ENCODE data around the gene BMPR2.

Gene BMPR2

GRCh38 chr2:202405798-202406197 is 29.7 kb downstream of the BMPR2 start:
- Mint-ChIP-seq H3K27ac (ENCODE audit: low read depth) (no peak overlapping the region), H3K4me1 (no peaks in the 10 kb centered on the region)
- ATAC-seq (replicated peaks; ENCODE audit: extremely low read depth, poor library complexity, severe bottlenecking): no peak

DNA sequence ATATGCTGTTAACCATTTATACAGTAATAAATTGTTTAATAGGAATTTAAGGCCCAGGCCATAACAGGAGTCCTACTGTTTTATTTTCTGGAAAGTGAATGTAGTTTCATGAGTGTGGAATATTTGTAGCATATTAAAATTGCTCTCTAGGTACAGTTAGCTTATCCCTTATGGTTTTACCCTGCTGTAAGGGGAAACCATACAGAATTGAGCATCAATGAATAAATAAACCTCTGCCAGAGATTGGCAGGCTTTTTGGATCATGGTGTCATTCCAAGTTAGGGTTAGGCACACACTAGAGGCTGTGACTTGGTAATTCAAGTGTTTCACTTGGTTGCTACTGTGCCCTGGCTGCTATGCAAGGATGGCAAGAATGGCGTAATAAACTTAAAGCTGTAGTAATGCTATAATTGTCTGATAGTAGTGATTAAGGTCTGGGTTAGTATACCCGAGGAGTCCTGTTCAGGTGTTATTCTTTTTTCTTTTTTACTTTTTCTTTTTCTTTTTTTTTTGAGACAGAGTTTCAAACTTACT is 30.4 kb downstream of the BMPR2 start:
- Mint-ChIP-seq H3K9me3 (no peaks in the 10 kb centered on the region), H3K27me3 (no peaks in the 10 kb centered on the region), H3K4me1 (no peaks in the 10 kb centered on the region), H3K27ac (ENCODE audit: low read depth) (no peak overlapping the region), H3K36me3 (ENCODE audit: insufficient read depth) (peaks cover 2% of the 10 kb centered on the region), H3K4me3 (no peak overlapping the region)
- DNase-seq (ENCODE audit: low spot score in 2 of 2): no peak
- ATAC-seq (replicated peaks; ENCODE audit: extremely low read depth, poor library complexity, severe bottlenecking): no peak

More at GRCh38 chr2:202405798-202406197, 29.7 kb downstream of the BMPR2 start:
- Mint-ChIP-seq H3K27me3 (no peaks in the 10 kb centered on the region), H3K4me3 (no peak overlapping the region), H3K36me3 (ENCODE audit: insufficient read depth) (peaks cover 2% of the 10 kb centered on the region), H3K9me3 (no peaks in the 10 kb centered on the region)
- no peak for DNase-seq (ENCODE audit: low spot score in 2 of 2)

- no peak overlapping the region for H3K4me3 Mint-ChIP-seq
- no peak for ATAC-seq (replicated peaks; ENCODE audit: extremely low read depth, poor library complexity, severe bottlenecking)
- DNase-seq (ENCODE audit: low spot score in 2 of 2): no peak
- H3K9me3 Mint-ChIP-seq: no peaks in the 10 kb centered on the region
- H3K27ac Mint-ChIP-seq (ENCODE audit: low read depth): no peak overlapping the region
- peaks cover 2% of the 10 kb centered on the region for H3K36me3 Mint-ChIP-seq (ENCODE audit: insufficient read depth)
- H3K27me3 Mint-ChIP-seq: no peaks in the 10 kb centered on the region
- peaks cover 7% of the 10 kb centered on the region for H3K4me1 Mint-ChIP-seq
Observed at GRCh38 chr2:202408546-202409140, 32.5 kb downstream of the BMPR2 start.

- H3K4me3 Mint-ChIP-seq: no peak overlapping the region
- H3K27me3 Mint-ChIP-seq: no peaks in the 10 kb centered on the region
- H3K4me1 Mint-ChIP-seq: peaks cover 7% of the 10 kb centered on the region
- no peak for ATAC-seq (replicated peaks; ENCODE audit: extremely low read depth, poor library complexity, severe bottlenecking)
- no peaks in the 10 kb centered on the region for H3K9me3 Mint-ChIP-seq
- DNase-seq (ENCODE audit: low spot score in 2 of 2): no peak
- no peak overlapping the region for H3K27ac Mint-ChIP-seq (ENCODE audit: low read depth)
- peaks cover 2% of the 10 kb centered on the region for H3K36me3 Mint-ChIP-seq (ENCODE audit: insufficient read depth)
Observed at GRCh38 chr2:202410092-202410491, 34.0 kb downstream of the BMPR2 start.

DNA sequence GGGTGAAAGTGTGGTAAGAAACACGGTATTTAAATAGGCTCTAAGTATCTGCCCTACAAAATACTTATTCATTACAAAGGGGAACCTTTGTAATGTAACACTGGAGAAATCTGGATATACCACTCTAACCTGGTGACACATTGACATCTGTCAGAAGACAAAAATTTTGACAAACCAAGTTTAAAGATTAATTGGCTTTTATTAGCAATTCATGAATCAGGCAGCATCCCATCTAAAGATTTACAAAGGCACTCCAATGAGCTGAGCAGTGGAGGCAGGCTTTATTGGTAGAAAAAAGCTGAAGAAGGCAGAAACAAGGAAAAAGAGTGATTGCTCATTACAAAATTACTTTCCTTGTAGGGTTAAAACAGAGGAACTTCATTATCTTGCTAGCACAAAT is 35.0 kb downstream of the BMPR2 start:
- no peak for ATAC-seq (replicated peaks; ENCODE audit: extremely low read depth, poor library complexity, severe bottlenecking)
- H3K27ac Mint-ChIP-seq (ENCODE audit: low read depth): no peak overlapping the region
- H3K36me3 Mint-ChIP-seq (ENCODE audit: insufficient read depth): peaks cover 2% of the 10 kb centered on the region
- H3K4me1 Mint-ChIP-seq: peaks cover 11% of the 10 kb centered on the region
- H3K4me3 Mint-ChIP-seq: no peak overlapping the region
- DNase-seq (ENCODE audit: low spot score in 2 of 2): no peak
- H3K9me3 Mint-ChIP-seq: no peaks in the 10 kb centered on the region
- no peaks in the 10 kb centered on the region for H3K27me3 Mint-ChIP-seq

GRCh38 chr2:202418027-202418426 is 41.9 kb downstream of the BMPR2 start:
- H3K27me3 Mint-ChIP-seq: no peaks in the 10 kb centered on the region
- DNase-seq (ENCODE audit: low spot score in 2 of 2) (no peak), ATAC-seq (replicated peaks; ENCODE audit: extremely low read depth, poor library complexity, severe bottlenecking) (no peak)
- no peaks in the 10 kb centered on the region for H3K9me3 Mint-ChIP-seq
- H3K27ac Mint-ChIP-seq (ENCODE audit: low read depth): no peak overlapping the region
- H3K4me1 Mint-ChIP-seq: peaks cover 5% of the 10 kb centered on the region
- H3K4me3 Mint-ChIP-seq: no peak overlapping the region
- H3K36me3 Mint-ChIP-seq (ENCODE audit: insufficient read depth): no peaks in the 10 kb centered on the region

- no peaks in the 10 kb centered on the region for H3K27me3 Mint-ChIP-seq
- H3K4me1 Mint-ChIP-seq: peaks cover 3% of the 10 kb centered on the region
- H3K36me3 Mint-ChIP-seq (ENCODE audit: insufficient read depth): no peaks in the 10 kb centered on the region
- ATAC-seq (replicated peaks; ENCODE audit: extremely low read depth, poor library complexity, severe bottlenecking) (no peak), DNase-seq (ENCODE audit: low spot score in 2 of 2) (no peak)
- no peaks in the 10 kb centered on the region for H3K9me3 Mint-ChIP-seq
- H3K4me3 Mint-ChIP-seq: no peak overlapping the region
- no peak overlapping the region for H3K27ac Mint-ChIP-seq (ENCODE audit: low read depth)
Observed at GRCh38 chr2:202418511-202418910, 42.4 kb downstream of the BMPR2 start.

DNA sequence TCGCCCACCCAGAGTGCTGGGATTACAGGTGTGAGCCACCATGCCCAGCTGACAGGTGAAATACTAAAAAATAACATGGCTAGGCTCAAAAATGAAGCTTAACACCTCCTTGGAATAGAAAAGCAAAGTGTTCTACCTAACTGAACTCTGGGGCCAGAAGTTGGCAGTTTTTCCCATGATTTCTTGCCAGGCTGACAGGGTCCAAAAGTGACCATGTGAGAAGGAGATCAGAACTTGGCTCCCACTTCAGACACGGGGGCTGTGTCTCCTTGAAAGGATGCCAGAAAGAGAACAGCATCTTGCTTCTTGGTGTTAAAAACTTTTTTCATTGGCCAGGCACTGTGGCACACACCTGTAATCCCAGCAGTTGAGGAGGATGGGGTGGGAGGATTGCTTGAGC is 47.0 kb downstream of the BMPR2 start:
- no peak overlapping the region for H3K27ac Mint-ChIP-seq (ENCODE audit: low read depth)
- no peaks in the 10 kb centered on the region for H3K9me3 Mint-ChIP-seq
- no peaks in the 10 kb centered on the region for H3K27me3 Mint-ChIP-seq
- H3K4me3 Mint-ChIP-seq: no peak overlapping the region
- peaks cover 11% of the 10 kb centered on the region for H3K4me1 Mint-ChIP-seq
- no peak for DNase-seq (ENCODE audit: low spot score in 2 of 2)
- no peak for ATAC-seq (replicated peaks; ENCODE audit: extremely low read depth, poor library complexity, severe bottlenecking)
- no peaks in the 10 kb centered on the region for H3K36me3 Mint-ChIP-seq (ENCODE audit: insufficient read depth)

- no peak overlapping the region for H3K27ac Mint-ChIP-seq (ENCODE audit: low read depth)
- H3K27me3 Mint-ChIP-seq: no peaks in the 10 kb centered on the region
- H3K4me1 Mint-ChIP-seq: peaks cover 21% of the 10 kb centered on the region
- DNase-seq (ENCODE audit: low spot score in 2 of 2) (no peak), ATAC-seq (replicated peaks; ENCODE audit: extremely low read depth, poor library complexity, severe bottlenecking) (no peak)
- no peak overlapping the region for H3K4me3 Mint-ChIP-seq
- peaks cover 6% of the 10 kb centered on the region for H3K9me3 Mint-ChIP-seq
- H3K36me3 Mint-ChIP-seq (ENCODE audit: insufficient read depth): no peaks in the 10 kb centered on the region
Observed at GRCh38 chr2:202425036-202425435, 48.9 kb downstream of the BMPR2 start.

DNA sequence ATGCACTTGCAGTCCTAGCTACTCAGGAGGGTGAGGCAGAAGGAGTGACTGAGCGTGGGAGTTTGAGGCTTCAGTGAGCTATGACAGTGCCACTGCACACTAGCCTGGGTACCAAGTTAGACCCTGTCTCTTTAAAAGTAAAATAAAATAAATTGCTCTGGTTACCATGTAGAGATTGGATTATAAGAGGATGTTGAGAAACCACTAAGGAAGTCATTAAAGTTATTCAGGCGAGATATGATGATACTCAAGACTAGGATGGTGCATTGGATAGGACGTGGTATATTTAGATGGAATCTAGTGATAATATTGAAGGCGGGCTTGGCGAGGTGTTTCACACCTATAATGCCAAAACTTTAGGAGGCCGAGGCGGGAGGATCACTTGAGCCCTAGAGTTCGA is 50.6 kb downstream of the BMPR2 start:
- DNase-seq (ENCODE audit: low spot score in 2 of 2): no peak
- H3K9me3 Mint-ChIP-seq: peaks cover 6% of the 10 kb centered on the region
- no peak overlapping the region for H3K4me3 Mint-ChIP-seq
- no peak overlapping the region for H3K27ac Mint-ChIP-seq (ENCODE audit: low read depth)
- ATAC-seq (replicated peaks; ENCODE audit: extremely low read depth, poor library complexity, severe bottlenecking): no peak
- H3K4me1 Mint-ChIP-seq: peaks cover 21% of the 10 kb centered on the region
- no peaks in the 10 kb centered on the region for H3K36me3 Mint-ChIP-seq (ENCODE audit: insufficient read depth)
- no peaks in the 10 kb centered on the region for H3K27me3 Mint-ChIP-seq

DNA sequence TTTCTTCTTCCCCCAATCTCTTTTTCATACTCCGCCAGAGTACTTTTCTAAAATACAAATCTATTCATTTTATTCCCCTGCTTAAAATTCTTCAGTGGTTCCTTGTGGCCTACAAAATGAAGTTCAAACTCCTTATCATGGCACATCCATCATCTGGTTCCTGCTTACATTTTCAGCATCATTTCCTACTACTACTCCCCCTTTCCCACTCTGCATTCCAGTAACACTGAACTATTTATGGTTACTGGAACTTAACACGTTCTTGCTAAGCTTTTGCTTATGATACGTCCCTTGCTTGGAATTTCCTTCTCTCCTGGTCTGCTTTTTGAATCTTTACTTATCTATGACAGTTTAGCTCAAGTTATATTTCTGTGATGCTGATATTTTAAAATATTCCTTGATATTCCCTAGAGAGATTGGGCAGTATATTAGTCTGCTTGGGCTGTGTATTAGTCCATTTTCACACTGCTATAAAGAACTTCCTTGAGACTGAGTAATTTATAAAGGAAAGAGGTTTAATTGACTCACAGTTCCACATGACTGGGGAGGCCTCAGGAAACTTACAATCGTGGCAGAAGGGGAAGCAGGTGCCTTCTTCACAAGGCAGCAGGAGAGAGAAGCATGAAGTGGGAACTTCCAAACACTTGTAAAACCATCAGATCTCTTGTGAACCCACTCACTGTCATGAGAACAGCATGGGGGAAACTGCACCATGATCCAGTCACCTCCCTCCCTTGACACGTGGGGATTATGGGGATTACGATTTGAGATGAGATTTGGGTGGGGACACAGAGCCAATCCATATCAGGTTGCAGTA is 53.2 kb downstream of the BMPR2 start:
- ATAC-seq (replicated peaks; ENCODE audit: extremely low read depth, poor library complexity, severe bottlenecking) (no peak), DNase-seq (ENCODE audit: low spot score in 2 of 2) (no peak)
- Mint-ChIP-seq H3K4me3 (no peak overlapping the region), H3K4me1 (peaks cover 21% of the 10 kb centered on the region), H3K36me3 (ENCODE audit: insufficient read depth) (no peaks in the 10 kb centered on the region), H3K27ac (ENCODE audit: low read depth) (no peak overlapping the region), H3K9me3 (peaks cover 6% of the 10 kb centered on the region), H3K27me3 (no peaks in the 10 kb centered on the region)

GRCh38 chr2:202432776-202433175 is 56.6 kb downstream of the BMPR2 start:
- no peak overlapping the region for H3K27ac Mint-ChIP-seq (ENCODE audit: low read depth)
- no peaks in the 10 kb centered on the region for H3K36me3 Mint-ChIP-seq (ENCODE audit: insufficient read depth)
- H3K9me3 Mint-ChIP-seq: peaks cover 6% of the 10 kb centered on the region
- DNase-seq (ENCODE audit: low spot score in 2 of 2) (no peak), ATAC-seq (replicated peaks; ENCODE audit: extremely low read depth, poor library complexity, severe bottlenecking) (no peak)
- peaks cover 9% of the 10 kb centered on the region for H3K4me1 Mint-ChIP-seq
- H3K4me3 Mint-ChIP-seq: no peak overlapping the region
- no peaks in the 10 kb centered on the region for H3K27me3 Mint-ChIP-seq

GRCh38 chr2:202434472-202434871 is 58.3 kb downstream of the BMPR2 start:
- Mint-ChIP-seq H3K36me3 (ENCODE audit: insufficient read depth) (no peaks in the 10 kb centered on the region), H3K4me1 (peaks cover 1% of the 10 kb centered on the region), H3K9me3 (peaks cover 1% of the 10 kb centered on the region), H3K27ac (ENCODE audit: low read depth) (no peak overlapping the region), H3K4me3 (no peak overlapping the region), H3K27me3 (no peaks in the 10 kb centered on the region)
- ATAC-seq (replicated peaks; ENCODE audit: extremely low read depth, poor library complexity, severe bottlenecking) (no peak), DNase-seq (ENCODE audit: low spot score in 2 of 2) (no peak)

Data from central memory CD8-positive, alpha-beta T cell (primary cell).